KMS-11 (cell line): ENCODE results near the gene WRNIP1.
"Not testable (repeated sequence)": the region's sequence is repeated elsewhere in the genome, so short reads cannot be mapped to it uniquely, and the experiment has no call there.

Experiments used
- H2AFZ ChIP-seq: fragments of 200-600 bp; sonication (generic); 2 replicates; pipeline ENCODE4 v1.6.1; 2016; ENCODE audit warnings: antibody characterized with exemption, mixed run types, low read depth
- H3K27ac ChIP-seq: fragments of 200-600 bp; sonication (generic); 2 replicates; pipeline ENCODE4 v1.6.1; 2016; ENCODE audit warnings: mild to moderate bottlenecking, mixed run types
- H3K27me3 ChIP-seq: fragments of 200-600 bp; sonication (generic); 2 replicates; pipeline ENCODE4 v1.6.1; 2017; ENCODE audit warnings: mild to moderate bottlenecking, low read depth, mixed run types, moderate library complexity; ENCODE audit not compliant: insufficient read depth
- H3K36me3 ChIP-seq: fragments of 200-600 bp; sonication (generic); 2 replicates; pipeline ENCODE4 v1.6.1; 2017; ENCODE audit warnings: mild to moderate bottlenecking, mixed run types; ENCODE audit not compliant: insufficient read depth
- H3K4me1 ChIP-seq: fragments of 200-600 bp; sonication (generic); 2 replicates; pipeline ENCODE4 v1.6.1; 2016; ENCODE audit warnings: mild to moderate bottlenecking, low read depth, mixed run types; ENCODE audit not compliant: poor library complexity, severe bottlenecking
- H3K4me2 ChIP-seq: fragments of 200-600 bp; sonication (generic); 2 replicates; pipeline ENCODE4 v1.7.0; 2016; ENCODE audit warnings: mild to moderate bottlenecking, mixed run types
- H3K4me3 ChIP-seq: fragments of 200-600 bp; sonication (generic); IDR thresholded peaks from 2 replicates; pipeline ENCODE4 v1.6.1; 2017; ENCODE audit warnings: low read depth, low read length, mixed read lengths; ENCODE audit not compliant: insufficient read depth
- H3K79me2 ChIP-seq: fragments of 200-600 bp; sonication (generic); 2 replicates; pipeline ENCODE4 v1.6.1; 2016; ENCODE audit warnings: low read depth, mixed run types; ENCODE audit not compliant: insufficient read depth
- H3K9ac ChIP-seq: fragments of 200-600 bp; sonication (generic); 2 replicates; pipeline ENCODE4 v1.6.1; 2016; ENCODE audit warnings: mild to moderate bottlenecking, mixed run types
- H4K20me1 ChIP-seq: fragments of 200-600 bp; sonication (generic); 2 replicates; pipeline ENCODE4 v1.6.1; 2016; ENCODE audit warnings: mild to moderate bottlenecking, mixed run types; ENCODE audit not compliant: insufficient read depth
- CTCF ChIP-seq: fragments of 200-600 bp; sonication (generic); conservative IDR thresholded peaks from 2 replicates; pipeline ENCODE4 v1.6.1; 2017; ENCODE audit warnings: low read depth, mild to moderate bottlenecking, antibody characterized with exemption, low read length, moderate library complexity, mixed read lengths

Gene WRNIP1

DNA sequence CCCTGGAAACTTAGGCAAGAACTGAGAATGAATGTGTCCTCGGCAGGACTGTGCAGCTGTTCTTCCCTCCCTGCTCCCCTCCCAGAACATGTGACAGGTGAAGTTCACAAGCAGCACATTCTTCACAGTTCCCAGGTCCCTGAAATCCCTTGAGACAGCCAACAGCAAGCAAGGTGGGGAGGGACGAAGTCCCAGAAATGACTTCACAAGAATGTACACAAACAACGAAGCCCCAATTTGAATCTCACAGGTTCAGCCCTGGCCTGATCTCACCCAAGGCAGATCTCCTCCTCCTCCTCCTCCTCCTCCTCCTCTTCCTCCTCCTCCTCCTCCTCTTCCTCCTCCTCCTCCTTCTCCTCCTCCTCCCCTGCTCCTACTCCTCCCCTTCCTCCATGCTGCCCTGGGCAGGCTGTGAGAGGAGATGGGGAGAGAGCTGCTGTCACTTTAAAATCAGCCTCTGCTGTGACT is 32.4 kb downstream of the WRNIP1 start:
- TF ChIP-seq CTCF, result no peak
- Histone ChIP-seq H2AFZ (no peak overlapping the region), H3K79me2 (no peaks in the 10 kb centered on the region), H3K27me3 (no peaks in the 10 kb centered on the region), H4K20me1 (no peaks in the 10 kb centered on the region), H3K4me1 (no peaks in the 10 kb centered on the region), H3K4me3 (no peak overlapping the region), H3K36me3 (no peaks in the 10 kb centered on the region), H3K4me2 (no peak overlapping the region), H3K9ac (no peak overlapping the region), H3K27ac (no peak overlapping the region)

DNA sequence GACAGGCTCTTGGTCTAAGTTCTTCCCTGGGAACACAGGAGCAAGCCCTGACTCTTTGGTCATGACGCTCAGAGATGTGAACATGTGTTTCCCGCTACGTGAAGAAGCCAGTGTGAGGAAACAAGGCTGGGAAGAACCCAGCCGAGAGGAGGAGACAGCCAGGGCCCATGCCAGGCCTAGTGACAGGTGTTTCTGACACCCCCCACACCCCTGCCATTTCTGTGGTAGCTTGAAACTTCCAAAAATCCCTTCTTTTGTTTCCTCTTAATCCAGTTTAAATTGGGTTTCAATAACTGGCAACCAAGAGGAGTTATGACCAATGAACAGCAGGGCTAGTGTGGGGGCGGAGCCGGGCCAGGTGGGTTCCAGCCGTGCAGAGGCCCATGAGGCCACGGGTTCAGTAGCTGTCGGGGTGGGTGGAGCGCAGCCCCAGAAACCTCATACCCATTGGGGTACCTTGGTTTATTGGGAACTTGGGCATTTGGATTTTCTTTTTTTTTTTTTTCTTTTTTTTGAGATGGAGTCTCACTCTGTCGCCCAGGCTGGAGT is 33.5 kb downstream of the WRNIP1 start:
- Histone ChIP-seq H3K4me2 (no peak overlapping the region), H3K9ac (no peak overlapping the region)

GRCh38 chr6:2799936-2800527 is 34.8 kb downstream of the WRNIP1 start:
- Histone ChIP-seq H3K36me3 (no peaks in the 10 kb centered on the region), H2AFZ (no peak overlapping the region), H3K27ac (no peak overlapping the region), H3K9ac (no peak overlapping the region), H3K4me1 (no peaks in the 10 kb centered on the region), H3K4me2 (no peak overlapping the region), H3K79me2 (no peaks in the 10 kb centered on the region), H4K20me1 (no peaks in the 10 kb centered on the region), H3K4me3 (no peak overlapping the region), H3K27me3 (no peaks in the 10 kb centered on the region)
- no peak for TF ChIP-seq CTCF

More for the DNA sequence above, 33.5 kb downstream of the WRNIP1 start:
- no peaks in the 10 kb centered on the region for H3K79me2 ChIP-seq
- no peaks in the 10 kb centered on the region for H3K4me1 ChIP-seq
- no peak overlapping the region for H2AFZ ChIP-seq
- H3K4me3 ChIP-seq, result no peak overlapping the region
- no peaks in the 10 kb centered on the region for H3K36me3 ChIP-seq
- no peak overlapping the region for H3K27ac ChIP-seq
- no peak for TF ChIP-seq CTCF
- H4K20me1 ChIP-seq, result no peaks in the 10 kb centered on the region
- no peaks in the 10 kb centered on the region for H3K27me3 ChIP-seq

- H3K9ac ChIP-seq, result no peak overlapping the region
- H3K4me1 ChIP-seq, result no peaks in the 10 kb centered on the region
- no peaks in the 10 kb centered on the region for H4K20me1 ChIP-seq
- no peak overlapping the region for H3K4me3 ChIP-seq
- H3K4me2 ChIP-seq, result no peak overlapping the region
- no peak overlapping the region for H3K27ac ChIP-seq
- TF ChIP-seq CTCF, result no peak
- H2AFZ ChIP-seq, result no peak overlapping the region
- H3K36me3 ChIP-seq, result no peaks in the 10 kb centered on the region
- H3K79me2 ChIP-seq, result no peaks in the 10 kb centered on the region
- no peaks in the 10 kb centered on the region for H3K27me3 ChIP-seq
These were observed 35.5 kb downstream of the WRNIP1 start for GRCh38 chr6:2800552-2801316.

- H2AFZ ChIP-seq, H3K9ac ChIP-seq, H3K36me3 ChIP-seq, H4K20me1 ChIP-seq, H3K4me2 ChIP-seq, H3K4me3 ChIP-seq, H3K4me1 ChIP-seq, H3K79me2 ChIP-seq, H3K27ac ChIP-seq, H3K27me3 ChIP-seq: not testable (repeated sequence)
These were observed 36.5 kb downstream of the WRNIP1 start for GRCh38 chr6:2801687-2802086.
